NT2/D1 (cell line): ENCODE measurements around the gene LEAP2.
"Not testable (repeated sequence)": the region's sequence is repeated elsewhere in the genome, so short reads cannot be mapped to it uniquely, and the experiment has no call there.

Experiments used
- DNase-seq: peaks from one replicate; pipeline ENCODE4 v3.0.0-alpha.2; 2011; ENCODE audit warnings: low read depth, low spot score
- H3K27me3 ChIP-seq: 2 replicates; pipeline ENCODE4 v1.6.0; 2011; ENCODE audit warnings: mild to moderate bottlenecking; ENCODE audit not compliant: insufficient read length, insufficient read depth
- H3K36me3 ChIP-seq: 2 replicates; pipeline ENCODE4 v1.6.1; 2011; ENCODE audit warnings: mild to moderate bottlenecking, low read length, mixed read lengths; ENCODE audit not compliant: insufficient read depth, insufficient read length
- H3K4me1 ChIP-seq: 2 replicates; pipeline ENCODE4 v1.5.1; 2011; ENCODE audit not compliant: insufficient read depth, insufficient read length
- H3K4me3 ChIP-seq: 2 replicates; pipeline ENCODE4 v1.5.1; 2011; ENCODE audit warnings: low read depth; ENCODE audit not compliant: insufficient read length
- H3K9ac ChIP-seq: 2 replicates; pipeline ENCODE4 v1.6.0; 2011; ENCODE audit warnings: low read depth; ENCODE audit not compliant: insufficient read length
- H3K9me3 ChIP-seq: 2 replicates; pipeline ENCODE4 v1.5.1; 2011; ENCODE audit warnings: mild to moderate bottlenecking, low read length; ENCODE audit not compliant: insufficient read depth
- SUZ12 ChIP-seq: IDR thresholded peaks from 2 replicates; pipeline ENCODE4 v1.6.1; 2011; ENCODE audit not compliant: insufficient read length, insufficient read depth; ENCODE audit errors: extremely low read depth
- YY1 ChIP-seq: IDR thresholded peaks from 2 replicates; pipeline ENCODE4 v1.6.1; 2011; ENCODE audit not compliant: insufficient read length, insufficient read depth
- ZNF274 ChIP-seq: IDR thresholded peaks from 2 replicates; pipeline ENCODE4 v1.6.1; 2011; ENCODE audit warnings: mild to moderate bottlenecking, low read depth, low read length

LEAP2 gene

GRCh38 chr5:132848270-132848669 is 25.2 kb upstream of the LEAP2 start:
- H3K9me3 ChIP-seq = no peaks in the 10 kb centered on the region
- no peak for TF ChIP-seq YY1
- TF ChIP-seq SUZ12 = no peak
- TF ChIP-seq ZNF274 = no peak
- no peaks in the 10 kb centered on the region for H3K27me3 ChIP-seq
- no peak overlapping the region for H3K9ac ChIP-seq
- H3K4me3 ChIP-seq = no peak overlapping the region
- no peak for DNase-seq
- H3K36me3 ChIP-seq = no peaks in the 10 kb centered on the region
- H3K4me1 ChIP-seq = no peaks in the 10 kb centered on the region

GRCh38 chr5:132849347-132849746 is 24.1 kb upstream of the LEAP2 start:
- Histone ChIP-seq H3K9me3 (no peaks in the 10 kb centered on the region), H3K27me3 (no peaks in the 10 kb centered on the region), H3K36me3 (no peaks in the 10 kb centered on the region), H3K4me1 (no peaks in the 10 kb centered on the region), H3K4me3 (no peak overlapping the region), H3K9ac (no peak overlapping the region)
- no peak for DNase-seq
- TF ChIP-seq SUZ12 (no peak), ZNF274 (no peak), YY1 (no peak)

DNA sequence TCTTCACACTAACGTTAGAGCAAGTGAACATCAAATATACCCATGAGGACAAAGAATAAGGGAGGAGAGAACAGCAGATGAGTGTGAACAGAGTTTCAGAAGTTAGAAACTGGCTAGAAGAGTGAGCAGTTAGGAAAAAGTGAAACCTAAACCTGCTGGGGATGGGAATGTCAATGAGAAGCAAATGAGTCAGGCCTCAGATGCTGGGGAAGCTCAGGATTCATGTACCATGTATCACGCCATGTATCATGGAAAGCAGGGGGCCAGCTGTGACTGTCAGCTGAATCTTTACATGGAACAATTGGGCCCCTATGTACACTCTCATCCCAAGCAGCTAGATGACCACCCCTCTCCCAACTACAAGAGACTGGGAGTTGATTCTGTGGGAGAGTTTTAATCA is 23.4 kb upstream of the LEAP2 start:
- Histone ChIP-seq H3K4me3 (no peak overlapping the region), H3K9me3 (no peaks in the 10 kb centered on the region), H3K4me1 (no peaks in the 10 kb centered on the region), H3K36me3 (no peaks in the 10 kb centered on the region), H3K27me3 (no peaks in the 10 kb centered on the region), H3K9ac (no peak overlapping the region)
- DNase-seq = no peak
- no peak for TF ChIP-seq SUZ12

GRCh38 chr5:132853323-132853722 is 20.1 kb upstream of the LEAP2 start:
- TF ChIP-seq YY1 (no peak), SUZ12 (no peak)
- Histone ChIP-seq H3K36me3 (no peaks in the 10 kb centered on the region), H3K9ac (no peak overlapping the region), H3K4me3 (no peak overlapping the region), H3K27me3 (no peaks in the 10 kb centered on the region), H3K4me1 (no peaks in the 10 kb centered on the region), H3K9me3 (no peaks in the 10 kb centered on the region)
- DNase-seq = no peak

- Histone ChIP-seq H3K27me3 (no peaks in the 10 kb centered on the region), H3K9me3 (no peaks in the 10 kb centered on the region), H3K9ac (no peak overlapping the region), H3K36me3 (no peaks in the 10 kb centered on the region), H3K4me1 (no peaks in the 10 kb centered on the region), H3K4me3 (no peak overlapping the region)
- DNase-seq = no peak
- TF ChIP-seq ZNF274 = no peak
- TF ChIP-seq YY1 = no peak
- TF ChIP-seq SUZ12 = no peak
Measured at GRCh38 chr5:132853790-132854189, 19.7 kb upstream of the LEAP2 start.

GRCh38 chr5:132854301-132854700 is 19.2 kb upstream of the LEAP2 start:
- Histone ChIP-seq H3K27me3 (no peaks in the 10 kb centered on the region), H3K36me3 (no peaks in the 10 kb centered on the region), H3K4me1 (no peaks in the 10 kb centered on the region), H3K9ac (no peak overlapping the region), H3K9me3 (no peaks in the 10 kb centered on the region), H3K4me3 (no peak overlapping the region)
- DNase-seq = no peak
- TF ChIP-seq SUZ12 (no peak), YY1 (no peak), ZNF274 (no peak)

DNA sequence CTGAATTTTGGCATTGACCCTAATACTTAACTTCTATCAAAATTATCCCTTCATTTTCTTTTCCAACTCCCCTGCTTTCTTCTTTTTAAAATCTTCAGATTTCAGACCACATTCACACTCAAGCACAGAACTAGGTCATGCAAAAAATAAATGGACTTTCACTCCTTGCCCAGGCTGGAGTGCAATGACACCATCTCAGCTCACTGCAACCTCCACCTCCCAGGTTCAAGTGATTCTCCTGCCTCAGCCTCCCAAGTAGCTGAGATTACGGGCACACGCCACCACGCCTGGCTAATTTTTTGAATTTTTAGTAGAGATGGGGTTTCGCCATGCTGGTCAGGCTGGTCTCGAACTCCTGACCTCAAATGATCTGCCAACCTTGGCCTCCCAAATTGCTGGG is 18.5 kb upstream of the LEAP2 start:
- H3K4me3 ChIP-seq, H3K9me3 ChIP-seq, H3K9ac ChIP-seq, H3K4me1 ChIP-seq, H3K36me3 ChIP-seq, DNase-seq, H3K27me3 ChIP-seq: not testable (repeated sequence)

DNA sequence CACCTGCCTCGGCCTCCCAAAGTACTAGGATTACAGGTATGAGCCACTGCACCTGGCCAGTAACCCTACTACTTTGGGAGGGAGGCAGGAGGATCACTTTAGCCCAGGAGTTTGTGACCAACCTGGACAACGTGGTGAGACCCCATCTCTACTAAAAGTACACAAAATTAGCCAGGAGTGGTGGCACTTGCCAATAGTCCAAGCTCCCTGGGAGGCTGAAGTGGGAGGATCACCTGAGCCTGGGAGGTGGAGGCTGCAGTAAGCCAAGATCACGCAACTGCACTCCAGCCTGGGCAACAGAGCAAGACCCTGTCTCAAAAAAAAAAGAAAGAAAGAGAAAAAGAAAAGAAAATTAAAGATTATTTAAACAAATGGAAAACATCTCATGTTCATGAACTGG is 17.5 kb upstream of the LEAP2 start:
- DNase-seq = no peak
- Histone ChIP-seq H3K4me1 (no peaks in the 10 kb centered on the region), H3K36me3 (no peaks in the 10 kb centered on the region), H3K9ac (no peak overlapping the region), H3K27me3 (no peaks in the 10 kb centered on the region), H3K9me3 (no peaks in the 10 kb centered on the region), H3K4me3 (no peak overlapping the region)
- TF ChIP-seq ZNF274 = no peak
